ENCODE results near the gene UFC1. TPM values are rescaled to one million over a fixed set of nuclear protein-coding genes. Genes with fewer than 3 reads are reported as not detected.

UFC1 gene
- total and polyA plus RNA-seq, 4 donors: 64.2 to 184 (median 107) TPM

- H3K36me3 ChIP-seq (ENCODE audit: control insufficient read depth in 1 of 2, insufficient read depth in 2 of 2, low read length in 1 of 2): no peaks in the 10 kb centered on the region
- no peaks in the 10 kb centered on the region for H3K9me3 ChIP-seq (ENCODE audit: control insufficient read depth, low read length)
- intact Hi-C loops (cut with DNase I): no loop called here
- H3K4me3 ChIP-seq (ENCODE audit: low read length in 2 of 2): no peak overlapping the region
- H3K4me1 ChIP-seq (ENCODE audit: control insufficient read depth in 1 of 2, insufficient read depth in 2 of 2, low read length in 2 of 2): no peaks in the 10 kb centered on the region
- DNase-seq (peak; percentile 23 to 34), ATAC-seq (ENCODE audit: low FRiP score) (no peak)
- H3K27me3 ChIP-seq (ENCODE audit: control insufficient read depth in 1 of 2, insufficient read depth in 2 of 2, low read length in 1 of 2): no peaks in the 10 kb centered on the region
- no peak overlapping the region for H3K27ac ChIP-seq (ENCODE audit: low read depth in 1 of 2, low read length in 2 of 2)
- 76 to 79% methylated on average over 7 of the region's 7 CpGs for WGBS, 2 donors
These were observed 8.3 kb downstream of the UFC1 start for GRCh38 chr1:161162052-161162451.

DNA sequence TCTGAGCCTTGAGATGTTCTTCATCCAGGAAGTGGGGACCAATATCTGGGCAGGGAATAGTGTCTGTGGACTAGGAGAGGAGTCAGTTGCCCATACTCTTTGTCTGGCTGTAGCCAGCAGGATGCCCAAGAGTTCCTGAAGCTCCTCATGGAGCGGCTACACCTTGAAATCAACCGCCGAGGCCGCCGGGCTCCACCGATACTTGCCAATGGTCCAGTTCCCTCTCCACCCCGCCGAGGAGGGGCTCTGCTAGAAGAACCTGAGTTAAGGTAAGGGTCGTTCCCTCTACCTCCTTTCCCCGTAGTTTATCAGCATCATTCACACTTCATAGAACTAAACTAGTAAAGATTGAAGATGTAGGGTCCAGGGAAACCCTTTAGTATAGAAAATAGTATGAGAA, 9.0 kb downstream of the UFC1 start:
- Histone ChIP-seq H3K27ac (ENCODE audit: low read depth in 1 of 2, low read length in 2 of 2) (no peak overlapping the region), H3K4me1 (ENCODE audit: control insufficient read depth in 1 of 2, insufficient read depth in 2 of 2, low read length in 2 of 2) (no peaks in the 10 kb centered on the region), H3K27me3 (ENCODE audit: control insufficient read depth in 1 of 2, insufficient read depth in 2 of 2, low read length in 1 of 2) (no peaks in the 10 kb centered on the region), H3K36me3 (ENCODE audit: control insufficient read depth in 1 of 2, insufficient read depth in 2 of 2, low read length in 1 of 2) (no peaks in the 10 kb centered on the region), H3K4me3 (ENCODE audit: low read length in 2 of 2) (no peak overlapping the region), H3K9me3 (ENCODE audit: control insufficient read depth, low read length) (no peaks in the 10 kb centered on the region)
- ATAC-seq (ENCODE audit: low FRiP score) (no peak), DNase-seq (peak in 1 of 2 donors; percentile 36)
- WGBS, 2 donors: 88 to 93% methylated on average over 10 of the region's 10 CpGs
- intact Hi-C loops (cut with DNase I): no loop called here

DNA sequence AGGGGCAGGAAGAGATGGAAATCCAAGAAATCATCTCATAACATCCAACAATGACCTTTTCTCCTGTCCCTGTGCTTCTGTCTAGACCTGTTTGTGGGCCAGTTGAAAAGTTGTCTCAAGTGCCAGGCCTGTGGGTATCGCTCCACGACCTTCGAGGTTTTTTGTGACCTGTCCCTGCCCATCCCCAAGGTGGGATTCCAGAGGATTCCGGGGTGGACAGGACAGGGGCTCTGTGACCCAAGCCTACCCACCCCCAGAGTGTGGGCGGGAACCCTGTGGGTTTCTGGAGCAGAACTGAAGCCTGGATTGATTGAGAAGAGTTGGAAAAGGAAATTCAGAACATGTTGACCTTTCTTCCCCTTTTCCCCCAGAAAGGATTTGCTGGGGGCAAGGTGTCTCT, 10.0 kb downstream of the UFC1 start:
- Histone ChIP-seq H3K9me3 (ENCODE audit: control insufficient read depth, low read length) (no peaks in the 10 kb centered on the region), H3K27ac (ENCODE audit: low read depth in 1 of 2, low read length in 2 of 2) (no peak overlapping the region), H3K36me3 (ENCODE audit: control insufficient read depth in 1 of 2, insufficient read depth in 2 of 2, low read length in 1 of 2) (no peaks in the 10 kb centered on the region), H3K4me1 (ENCODE audit: control insufficient read depth in 1 of 2, insufficient read depth in 2 of 2, low read length in 2 of 2) (no peaks in the 10 kb centered on the region), H3K4me3 (ENCODE audit: low read length in 2 of 2) (no peak overlapping the region), H3K27me3 (ENCODE audit: control insufficient read depth in 1 of 2, insufficient read depth in 2 of 2, low read length in 1 of 2) (no peaks in the 10 kb centered on the region)
- intact Hi-C loops (cut with DNase I): no loop called here
- DNase-seq (peak; percentile 21 to 44), ATAC-seq (ENCODE audit: low FRiP score) (no peak)
- 91 to 95% methylated on average over 5 of the region's 5 CpGs for WGBS, 2 donors

DNA sequence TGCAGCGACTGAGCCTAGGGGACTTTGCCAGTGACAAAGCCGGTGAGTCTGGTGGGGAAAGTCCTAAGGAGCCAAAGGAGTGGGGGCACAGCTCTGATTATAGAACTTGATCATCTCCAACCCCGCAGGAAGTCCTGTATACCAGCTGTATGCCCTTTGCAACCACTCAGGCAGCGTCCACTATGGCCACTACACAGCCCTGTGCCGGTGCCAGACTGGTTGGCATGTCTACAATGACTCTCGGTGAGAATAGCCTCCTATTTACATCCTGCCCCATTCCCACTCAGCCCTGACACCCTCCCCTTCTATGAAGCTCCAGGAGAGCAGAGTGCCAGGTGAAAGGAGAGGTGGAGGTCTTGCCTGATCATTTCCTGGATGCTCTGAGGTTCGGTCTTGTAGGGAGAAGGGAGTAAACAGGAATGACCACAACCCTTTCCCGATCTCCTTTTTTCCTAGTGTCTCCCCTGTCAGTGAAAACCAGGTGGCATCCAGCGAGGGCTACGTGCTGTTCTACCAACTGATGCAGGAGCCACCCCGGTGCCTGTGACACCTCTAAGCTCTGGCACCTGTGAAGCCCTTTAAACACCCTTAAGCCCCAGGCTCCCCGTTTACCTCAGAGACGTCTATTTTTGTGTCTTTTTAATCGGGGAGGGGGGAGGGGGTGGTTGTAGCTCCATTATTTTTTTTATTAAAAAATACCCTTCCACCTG, 11.3 kb downstream of the UFC1 start:
- Histone ChIP-seq H3K9me3 (ENCODE audit: control insufficient read depth, low read length) (no peaks in the 10 kb centered on the region), H3K27me3 (ENCODE audit: control insufficient read depth in 1 of 2, insufficient read depth in 2 of 2, low read length in 1 of 2) (no peaks in the 10 kb centered on the region), H3K36me3 (ENCODE audit: control insufficient read depth in 1 of 2, insufficient read depth in 2 of 2, low read length in 1 of 2) (no peaks in the 10 kb centered on the region), H3K27ac (ENCODE audit: low read depth in 1 of 2, low read length in 2 of 2) (peak overlapping the region in 1 of 2 donors; percentile 85), H3K4me1 (ENCODE audit: control insufficient read depth in 1 of 2, insufficient read depth in 2 of 2, low read length in 2 of 2) (no peaks in the 10 kb centered on the region), H3K4me3 (ENCODE audit: low read length in 2 of 2) (peak overlapping the region in 1 of 2 donors; percentile 30)
- WGBS, 2 donors: 60 to 61% methylated on average over 14 of the region's 14 CpGs
- no peak for ATAC-seq (ENCODE audit: low FRiP score)
- DNase-seq: peak; percentile 44 to 56
- intact Hi-C loops (cut with DNase I): no loop called here

- Histone ChIP-seq H3K9me3 (ENCODE audit: control insufficient read depth, low read length) (no peaks in the 10 kb centered on the region), H3K36me3 (ENCODE audit: control insufficient read depth in 1 of 2, insufficient read depth in 2 of 2, low read length in 1 of 2) (no peaks in the 10 kb centered on the region), H3K27ac (ENCODE audit: low read depth in 1 of 2, low read length in 2 of 2) (peak within 1 kb of the TSS in 1 of 2 donors; percentile 85), H3K27me3 (ENCODE audit: control insufficient read depth in 1 of 2, insufficient read depth in 2 of 2, low read length in 1 of 2) (no peaks in the 10 kb centered on the region), H3K4me3 (ENCODE audit: low read length in 2 of 2) (peak within 1 kb of the TSS; percentile 51 to 68), H3K4me1 (ENCODE audit: control insufficient read depth in 1 of 2, insufficient read depth in 2 of 2, low read length in 2 of 2) (no peaks in the 10 kb centered on the region)
- WGBS, 2 donors: 0 to 1% methylated on average over 54 of the region's 54 CpGs
- intact Hi-C loops (cut with DNase I): no loop called here
- DNase-seq (peak; percentile 98), ATAC-seq (ENCODE audit: low FRiP score) (peak; percentile 98)
These were observed 12.2 kb downstream of the UFC1 start, which contains the start of gene PPOX for GRCh38 chr1:161165742-161166668. PPOX (plus strand) TSS chr1:161166426; CDS start chr1:161166848, 422 bp downstream.

DNA sequence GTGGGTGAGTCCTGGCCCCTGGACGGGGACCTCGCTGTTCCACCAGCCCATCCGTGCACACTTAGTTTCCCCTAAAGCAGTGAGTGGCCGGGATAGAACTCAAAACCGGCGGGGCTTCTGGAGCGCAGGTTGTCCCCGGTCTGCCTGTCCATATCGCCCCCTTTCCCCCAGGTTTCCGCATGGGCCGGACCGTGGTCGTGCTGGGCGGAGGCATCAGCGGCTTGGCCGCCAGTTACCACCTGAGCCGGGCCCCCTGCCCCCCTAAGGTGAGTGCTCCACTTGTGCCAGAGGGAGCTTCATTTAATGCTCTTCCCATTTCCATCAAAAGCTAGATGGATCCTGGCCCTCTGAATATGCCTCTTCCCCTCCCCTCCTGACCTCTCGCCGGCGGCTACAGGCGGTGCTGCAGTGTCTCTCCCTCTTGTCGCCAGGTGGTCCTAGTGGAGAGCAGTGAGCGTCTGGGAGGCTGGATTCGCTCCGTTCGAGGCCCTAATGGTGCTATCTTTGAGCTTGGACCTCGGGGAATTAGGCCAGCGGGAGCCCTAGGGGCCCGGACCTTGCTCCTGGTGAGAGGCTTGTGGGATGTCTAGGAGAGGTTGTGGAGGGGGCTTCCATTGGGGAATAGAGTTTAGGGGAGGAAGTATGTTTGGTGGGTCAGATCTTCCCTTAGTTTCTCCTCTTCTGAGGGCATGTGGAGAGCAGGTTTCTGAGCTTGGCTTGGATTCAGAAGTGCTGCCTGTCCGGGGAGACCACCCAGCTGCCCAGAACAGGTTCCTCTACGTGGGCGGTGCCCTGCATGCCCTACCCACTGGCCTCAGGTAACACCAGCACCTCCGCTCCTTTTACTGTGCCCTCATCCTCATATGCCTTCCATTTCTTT, 13.1 kb downstream of the UFC1 start:
- peak; percentile 60 to 79 for DNase-seq
- H3K27ac ChIP-seq (ENCODE audit: low read depth in 1 of 2, low read length in 2 of 2): peak overlapping the region in 1 of 2 donors; percentile 53

DNA sequence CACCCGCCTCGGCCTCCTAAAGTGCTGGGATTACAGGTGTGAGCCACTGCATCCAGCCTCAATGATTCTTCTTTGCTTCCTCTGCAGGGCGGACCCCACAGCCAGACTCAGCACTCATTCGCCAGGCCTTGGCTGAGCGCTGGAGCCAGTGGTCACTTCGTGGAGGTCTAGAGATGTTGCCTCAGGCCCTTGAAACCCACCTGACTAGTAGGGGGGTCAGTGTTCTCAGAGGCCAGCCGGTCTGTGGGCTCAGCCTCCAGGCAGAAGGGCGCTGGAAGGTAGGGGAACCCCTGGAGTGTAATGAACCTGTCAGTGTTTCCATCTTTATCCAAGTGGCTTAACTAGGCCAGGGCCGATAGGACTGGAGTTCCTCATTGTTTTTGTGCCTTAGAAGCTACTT, 15.1 kb downstream of the UFC1 start:
- 90 to 96% methylated on average over 9 of the region's 9 CpGs for WGBS, 2 donors
- Histone ChIP-seq H3K36me3 (ENCODE audit: control insufficient read depth in 1 of 2, insufficient read depth in 2 of 2, low read length in 1 of 2) (peaks cover 0 to 2% of the 10 kb centered on the region in 2 donors), H3K4me3 (ENCODE audit: low read length in 2 of 2) (no peak overlapping the region), H3K4me1 (ENCODE audit: control insufficient read depth in 1 of 2, insufficient read depth in 2 of 2, low read length in 2 of 2) (no peaks in the 10 kb centered on the region), H3K27me3 (ENCODE audit: control insufficient read depth in 1 of 2, insufficient read depth in 2 of 2, low read length in 1 of 2) (no peaks in the 10 kb centered on the region), H3K9me3 (ENCODE audit: control insufficient read depth, low read length) (no peaks in the 10 kb centered on the region), H3K27ac (ENCODE audit: low read depth in 1 of 2, low read length in 2 of 2) (no peak overlapping the region)
- ATAC-seq (ENCODE audit: low FRiP score): no peak
- DNase-seq: peak; percentile 35 to 44
- intact Hi-C loops (cut with DNase I): no loop called here

More for the DNA sequence above, 13.1 kb downstream of the UFC1 start:
- Histone ChIP-seq H3K4me1 (ENCODE audit: control insufficient read depth in 1 of 2, insufficient read depth in 2 of 2, low read length in 2 of 2) (no peaks in the 10 kb centered on the region), H3K9me3 (ENCODE audit: control insufficient read depth, low read length) (no peaks in the 10 kb centered on the region), H3K4me3 (ENCODE audit: low read length in 2 of 2) (peak overlapping the region; percentile 51 to 68), H3K27me3 (ENCODE audit: control insufficient read depth in 1 of 2, insufficient read depth in 2 of 2, low read length in 1 of 2) (no peaks in the 10 kb centered on the region), H3K36me3 (ENCODE audit: control insufficient read depth in 1 of 2, insufficient read depth in 2 of 2, low read length in 1 of 2) (peaks cover 0 to 2% of the 10 kb centered on the region in 2 donors)
- intact Hi-C loops (cut with DNase I): no loop called here
- ATAC-seq (ENCODE audit: low FRiP score): no peak
- WGBS, 2 donors: 7% methylated on average over 33 of the region's 33 CpGs

DNA sequence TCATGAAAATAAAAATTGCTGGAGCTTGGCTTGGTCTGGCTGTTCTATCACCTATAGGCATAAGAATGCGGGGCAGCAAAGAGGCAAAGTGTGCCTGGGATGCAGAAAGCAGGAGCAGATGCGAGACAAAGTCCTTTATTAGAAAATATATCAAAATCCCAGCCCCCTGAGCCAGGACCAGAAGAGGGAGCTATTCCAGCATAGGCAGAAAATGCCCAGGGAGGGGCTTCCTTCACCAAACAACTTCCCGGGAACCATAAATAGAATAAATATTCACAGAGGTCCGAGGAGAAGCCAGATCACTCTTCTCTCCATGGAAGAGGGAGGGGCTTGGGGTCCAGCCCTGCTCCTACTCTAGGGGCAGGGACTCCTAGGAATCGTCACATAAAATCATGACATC, 17.4 kb downstream of the UFC1 start:
- Histone ChIP-seq H3K9me3 (ENCODE audit: control insufficient read depth, low read length) (no peaks in the 10 kb centered on the region), H3K4me1 (ENCODE audit: control insufficient read depth in 1 of 2, insufficient read depth in 2 of 2, low read length in 2 of 2) (no peaks in the 10 kb centered on the region), H3K4me3 (ENCODE audit: low read length in 2 of 2) (no peak overlapping the region), H3K27me3 (ENCODE audit: control insufficient read depth in 1 of 2, insufficient read depth in 2 of 2, low read length in 1 of 2) (no peaks in the 10 kb centered on the region), H3K36me3 (ENCODE audit: control insufficient read depth in 1 of 2, insufficient read depth in 2 of 2, low read length in 1 of 2) (peaks cover 0 to 4% of the 10 kb centered on the region in 2 donors), H3K27ac (ENCODE audit: low read depth in 1 of 2, low read length in 2 of 2) (no peak overlapping the region)
- no peak for ATAC-seq (ENCODE audit: low FRiP score)
- WGBS, 2 donors: 44 to 48% methylated on average over 5 of the region's 5 CpGs
- peak; percentile 15 to 20 for DNase-seq
- intact Hi-C loops (cut with DNase I): no loop called here
